ENCODE results near the gene TNPO3.

DNA sequence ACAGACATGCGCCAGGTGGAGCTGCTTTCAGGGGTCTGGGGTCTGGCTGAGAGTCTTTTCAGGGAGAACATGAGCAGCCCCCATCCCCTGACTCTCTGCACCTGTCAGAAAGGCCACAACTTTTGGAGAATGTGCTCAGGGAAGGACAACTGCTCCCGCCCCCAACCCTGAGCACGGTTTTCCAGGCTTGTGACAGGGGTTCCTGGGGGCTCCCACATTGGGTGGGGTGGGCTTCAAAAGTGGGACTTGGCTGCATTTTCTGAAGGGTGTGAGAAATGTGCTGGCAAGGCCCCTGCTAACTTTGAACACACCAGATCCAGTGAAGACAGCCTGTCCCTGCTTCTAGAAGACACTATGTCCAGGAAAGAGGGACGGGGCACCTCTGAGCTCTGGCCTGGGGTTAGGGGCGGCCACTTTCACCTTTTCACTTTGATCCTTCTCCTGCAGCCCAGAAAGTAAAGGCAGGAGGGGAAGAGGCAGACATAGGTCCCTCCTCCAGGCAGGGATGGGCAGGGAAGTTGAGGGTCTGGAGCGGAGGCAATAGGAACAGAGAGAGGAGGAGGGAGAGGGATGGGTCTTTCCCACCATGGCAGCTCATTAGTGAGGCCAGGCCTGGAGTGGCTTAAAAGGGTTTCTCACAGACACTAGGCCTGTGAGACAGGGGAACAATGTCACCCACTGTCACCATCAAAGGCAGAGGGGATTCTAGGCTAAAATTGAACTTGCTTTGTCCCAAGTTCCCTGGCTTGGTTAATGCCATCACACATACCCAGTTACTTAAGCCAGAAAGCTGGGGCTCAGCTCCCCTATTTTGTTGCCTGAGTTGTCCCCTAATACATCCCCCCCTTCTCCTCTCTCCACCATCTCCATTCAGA lies 145.9 kb downstream of the TNPO3 start:
- TF ChIP-seq POLR2A (IDR thresholded peaks at IDR 0.05; ENCODE audit: borderline replicate concordance, extremely low read depth, insufficient read depth, insufficient read length) (no peak), RAD21 (IDR thresholded peaks at IDR 0.05; ENCODE audit: low read depth) (no peak), EZH2phosphoT487 (IDR thresholded peaks at IDR 0.05; ENCODE audit: borderline replicate concordance) (no peak), MAX (IDR thresholded peaks at IDR 0.05) (no peak), POLR2AphosphoS5 (IDR thresholded peaks at IDR 0.05; ENCODE audit: low read depth, low read length) (no peak), EZH2 (IDR thresholded peaks at IDR 0.05) (no peak), SP1 (IDR thresholded peaks at IDR 0.05; ENCODE audit: low read depth) (no peak), JUND (IDR thresholded peaks at IDR 0.05) (no peak), SRF (IDR thresholded peaks at IDR 0.05; ENCODE audit: low read depth) (no peak), ZBTB33 (IDR thresholded peaks at IDR 0.05; ENCODE audit: extremely low read depth, insufficient replicate concordance, low read length) (no peak), ZNF274 (IDR thresholded peaks at IDR 0.05; ENCODE audit: low read depth, low read length) (no peak)
- TF ChIP-seq, protein P1, sequence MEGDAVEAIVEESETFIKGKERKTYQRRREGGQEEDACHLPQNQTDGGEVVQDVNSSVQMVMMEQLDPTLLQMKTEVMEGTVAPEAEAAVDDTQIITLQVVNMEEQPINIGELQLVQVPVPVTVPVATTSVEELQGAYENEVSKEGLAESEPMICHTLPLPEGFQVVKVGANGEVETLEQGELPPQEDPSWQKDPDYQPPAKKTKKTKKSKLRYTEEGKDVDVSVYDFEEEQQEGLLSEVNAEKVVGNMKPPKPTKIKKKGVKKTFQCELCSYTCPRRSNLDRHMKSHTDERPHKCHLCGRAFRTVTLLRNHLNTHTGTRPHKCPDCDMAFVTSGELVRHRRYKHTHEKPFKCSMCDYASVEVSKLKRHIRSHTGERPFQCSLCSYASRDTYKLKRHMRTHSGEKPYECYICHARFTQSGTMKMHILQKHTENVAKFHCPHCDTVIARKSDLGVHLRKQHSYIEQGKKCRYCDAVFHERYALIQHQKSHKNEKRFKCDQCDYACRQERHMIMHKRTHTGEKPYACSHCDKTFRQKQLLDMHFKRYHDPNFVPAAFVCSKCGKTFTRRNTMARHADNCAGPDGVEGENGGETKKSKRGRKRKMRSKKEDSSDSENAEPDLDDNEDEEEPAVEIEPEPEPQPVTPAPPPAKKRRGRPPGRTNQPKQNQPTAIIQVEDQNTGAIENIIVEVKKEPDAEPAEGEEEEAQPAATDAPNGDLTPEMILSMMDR (IDR thresholded peaks at IDR 0.05 in 2 of 3, conservative IDR thresholded peaks at IDR 0.05 in 1 of 3; ENCODE audit: borderline replicate concordance in 1 of 3, insufficient read depth in 1 of 3, low read depth in 2 of 3, low read length in 2 of 3) = no peak
- TF ChIP-seq, protein P2, sequence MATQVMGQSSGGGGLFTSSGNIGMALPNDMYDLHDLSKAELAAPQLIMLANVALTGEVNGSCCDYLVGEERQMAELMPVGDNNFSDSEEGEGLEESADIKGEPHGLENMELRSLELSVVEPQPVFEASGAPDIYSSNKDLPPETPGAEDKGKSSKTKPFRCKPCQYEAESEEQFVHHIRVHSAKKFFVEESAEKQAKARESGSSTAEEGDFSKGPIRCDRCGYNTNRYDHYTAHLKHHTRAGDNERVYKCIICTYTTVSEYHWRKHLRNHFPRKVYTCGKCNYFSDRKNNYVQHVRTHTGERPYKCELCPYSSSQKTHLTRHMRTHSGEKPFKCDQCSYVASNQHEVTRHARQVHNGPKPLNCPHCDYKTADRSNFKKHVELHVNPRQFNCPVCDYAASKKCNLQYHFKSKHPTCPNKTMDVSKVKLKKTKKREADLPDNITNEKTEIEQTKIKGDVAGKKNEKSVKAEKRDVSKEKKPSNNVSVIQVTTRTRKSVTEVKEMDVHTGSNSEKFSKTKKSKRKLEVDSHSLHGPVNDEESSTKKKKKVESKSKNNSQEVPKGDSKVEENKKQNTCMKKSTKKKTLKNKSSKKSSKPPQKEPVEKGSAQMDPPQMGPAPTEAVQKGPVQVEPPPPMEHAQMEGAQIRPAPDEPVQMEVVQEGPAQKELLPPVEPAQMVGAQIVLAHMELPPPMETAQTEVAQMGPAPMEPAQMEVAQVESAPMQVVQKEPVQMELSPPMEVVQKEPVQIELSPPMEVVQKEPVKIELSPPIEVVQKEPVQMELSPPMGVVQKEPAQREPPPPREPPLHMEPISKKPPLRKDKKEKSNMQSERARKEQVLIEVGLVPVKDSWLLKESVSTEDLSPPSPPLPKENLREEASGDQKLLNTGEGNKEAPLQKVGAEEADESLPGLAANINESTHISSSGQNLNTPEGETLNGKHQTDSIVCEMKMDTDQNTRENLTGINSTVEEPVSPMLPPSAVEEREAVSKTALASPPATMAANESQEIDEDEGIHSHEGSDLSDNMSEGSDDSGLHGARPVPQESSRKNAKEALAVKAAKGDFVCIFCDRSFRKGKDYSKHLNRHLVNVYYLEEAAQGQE (IDR thresholded peaks at IDR 0.05; ENCODE audit: low read depth) = no peak
